Activated CD8-positive, alpha-beta T cell treated with anti-CD3 and anti-CD28 coated beads for 36 hours (primary cell): ENCODE data around the gene NTSR1. TPM values are rescaled to one million over a fixed set of nuclear protein-coding genes. Genes with fewer than 3 reads are reported as not detected.

Experiments used
- ATAC-seq: fragments of 200-7000 bp; cut with Tn5 transposase; one replicate; pipeline ENCODE4 v1.10.0; 2021; ENCODE audit warnings: mild to moderate bottlenecking, moderate library complexity
- CTCF ChIA-PET: fragments of 350-600 bp; sonication (Branson Sonifier 250); formaldehyde crosslinking; loops from one replicate; lab custom pipeline; 2021; ENCODE audit warnings: antibody characterized with exemption; lab: Charles Lee
- POLR2A ChIA-PET: fragments of 350-600 bp; sonication (Branson Sonifier 250); formaldehyde crosslinking; loops from one replicate; lab custom pipeline; 2021; ENCODE audit warnings: antibody characterized with exemption; lab: Charles Lee
- DNase-seq: peaks from one replicate; pipeline ENCODE4 v3.0.0-alpha.2; 2020
- H3K27ac Mint-ChIP-seq: one replicate; pipeline ENCODE4 v1.8.0; 2021; ENCODE audit warnings: mild to moderate bottlenecking, mixed read lengths
- H3K27me3 Mint-ChIP-seq: one replicate; pipeline ENCODE4 v1.8.0; 2021; ENCODE audit warnings: mixed read lengths
- H3K36me3 Mint-ChIP-seq: one replicate; pipeline ENCODE4 v1.8.0; 2021; ENCODE audit warnings: low read depth, mixed read lengths
- H3K4me1 Mint-ChIP-seq: one replicate; pipeline ENCODE4 v1.8.0; 2021; ENCODE audit warnings: low read depth, mixed read lengths
- H3K4me3 Mint-ChIP-seq: one replicate; pipeline ENCODE4 v1.8.0; 2021; ENCODE audit warnings: mild to moderate bottlenecking, moderate library complexity, mixed read lengths
- H3K9me3 Mint-ChIP-seq: one replicate; pipeline ENCODE4 v1.8.0; 2021; ENCODE audit warnings: mixed read lengths
- intact Hi-C: fragments of 100-400 bp; cut with micrococcal nuclease; formaldehyde crosslinking; loops from one replicate; pipeline ENCODE4 v1.10.0; 2022
- total RNA-seq, 2 experiments: library from RNA; stranded (reverse); gene quantifications; one replicate each; pipeline ENCODE4 v1.2.3, GENCODE V29; 2021
- TF ChIP-seq, protein P1 (sequence below): fragments of 200-600 bp; IDR thresholded peaks from one replicate; pipeline ENCODE4 v1.8.0; 2022; ENCODE audit warnings: antibody characterized with exemption, mild to moderate bottlenecking

NTSR1 gene
- total RNA-seq, 2 experiments from 2014 or later = not detected

DNA sequence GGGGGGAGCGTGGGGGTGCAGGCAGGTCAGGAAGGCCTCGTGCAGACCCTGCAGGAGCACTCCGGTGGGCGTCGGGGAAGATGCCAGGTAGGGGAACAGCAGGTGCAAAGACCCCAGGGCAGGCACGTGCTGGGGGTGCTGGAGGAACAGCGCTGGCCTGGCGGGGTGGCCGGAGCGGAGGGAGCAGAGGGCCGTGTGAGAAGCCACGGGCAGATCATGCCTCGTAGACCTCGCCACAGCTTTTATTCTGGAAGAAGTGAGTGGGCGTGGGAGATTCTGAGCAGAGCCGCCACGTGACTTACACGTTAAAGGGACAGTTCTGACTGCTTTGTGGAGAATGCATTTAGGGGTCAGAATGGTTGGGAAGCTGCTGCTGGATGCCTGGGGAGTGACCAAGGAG lies 9.3 kb downstream of the NTSR1 start:
- H3K27ac Mint-ChIP-seq = no peak overlapping the region
- peaks cover 3% of the 10 kb centered on the region for H3K27me3 Mint-ChIP-seq
- peaks cover 28% of the 10 kb centered on the region for H3K4me1 Mint-ChIP-seq
- no peak overlapping the region for H3K4me3 Mint-ChIP-seq
- peaks cover 3% of the 10 kb centered on the region for H3K36me3 Mint-ChIP-seq
- intact Hi-C loops = no loop called here
- POLR2A ChIA-PET = interaction anchor here (1.6 kb wide), 1 partner anchor 23 kb away, joined by 3 read pairs; no protein-coding TSS in a partner anchor
- peaks cover 20% of the 10 kb centered on the region for H3K9me3 Mint-ChIP-seq
- DNase-seq = no peak
- TF ChIP-seq, protein P1, sequence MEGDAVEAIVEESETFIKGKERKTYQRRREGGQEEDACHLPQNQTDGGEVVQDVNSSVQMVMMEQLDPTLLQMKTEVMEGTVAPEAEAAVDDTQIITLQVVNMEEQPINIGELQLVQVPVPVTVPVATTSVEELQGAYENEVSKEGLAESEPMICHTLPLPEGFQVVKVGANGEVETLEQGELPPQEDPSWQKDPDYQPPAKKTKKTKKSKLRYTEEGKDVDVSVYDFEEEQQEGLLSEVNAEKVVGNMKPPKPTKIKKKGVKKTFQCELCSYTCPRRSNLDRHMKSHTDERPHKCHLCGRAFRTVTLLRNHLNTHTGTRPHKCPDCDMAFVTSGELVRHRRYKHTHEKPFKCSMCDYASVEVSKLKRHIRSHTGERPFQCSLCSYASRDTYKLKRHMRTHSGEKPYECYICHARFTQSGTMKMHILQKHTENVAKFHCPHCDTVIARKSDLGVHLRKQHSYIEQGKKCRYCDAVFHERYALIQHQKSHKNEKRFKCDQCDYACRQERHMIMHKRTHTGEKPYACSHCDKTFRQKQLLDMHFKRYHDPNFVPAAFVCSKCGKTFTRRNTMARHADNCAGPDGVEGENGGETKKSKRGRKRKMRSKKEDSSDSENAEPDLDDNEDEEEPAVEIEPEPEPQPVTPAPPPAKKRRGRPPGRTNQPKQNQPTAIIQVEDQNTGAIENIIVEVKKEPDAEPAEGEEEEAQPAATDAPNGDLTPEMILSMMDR = no peak
- CTCF ChIA-PET = interaction anchor here (1.1 to 1.3 kb wide), 2 partner anchors 21 to 74 kb away, joined by 3 to 4 read pairs; no protein-coding TSS in a partner anchor
- ATAC-seq = no peak

GRCh38 chr20:62718546-62718945 lies 9.9 kb downstream of the NTSR1 start:
- ATAC-seq = no peak
- intact Hi-C loops = no loop called here
- Mint-ChIP-seq H3K4me1 (peaks cover 28% of the 10 kb centered on the region), H3K27ac (no peak overlapping the region), H3K9me3 (peaks cover 20% of the 10 kb centered on the region), H3K36me3 (peaks cover 3% of the 10 kb centered on the region), H3K4me3 (no peak overlapping the region), H3K27me3 (peaks cover 5% of the 10 kb centered on the region)
- CTCF ChIA-PET = interaction anchor here (1.1 to 1.3 kb wide), 2 partner anchors 21 to 73 kb away, joined by 3 to 4 read pairs; no protein-coding TSS in a partner anchor
- POLR2A ChIA-PET = interaction anchor here (1.6 kb wide), 1 partner anchor 22 kb away, joined by 3 read pairs; no protein-coding TSS in a partner anchor
- TF ChIP-seq, protein P1 = no peak
- DNase-seq = no peak

DNA sequence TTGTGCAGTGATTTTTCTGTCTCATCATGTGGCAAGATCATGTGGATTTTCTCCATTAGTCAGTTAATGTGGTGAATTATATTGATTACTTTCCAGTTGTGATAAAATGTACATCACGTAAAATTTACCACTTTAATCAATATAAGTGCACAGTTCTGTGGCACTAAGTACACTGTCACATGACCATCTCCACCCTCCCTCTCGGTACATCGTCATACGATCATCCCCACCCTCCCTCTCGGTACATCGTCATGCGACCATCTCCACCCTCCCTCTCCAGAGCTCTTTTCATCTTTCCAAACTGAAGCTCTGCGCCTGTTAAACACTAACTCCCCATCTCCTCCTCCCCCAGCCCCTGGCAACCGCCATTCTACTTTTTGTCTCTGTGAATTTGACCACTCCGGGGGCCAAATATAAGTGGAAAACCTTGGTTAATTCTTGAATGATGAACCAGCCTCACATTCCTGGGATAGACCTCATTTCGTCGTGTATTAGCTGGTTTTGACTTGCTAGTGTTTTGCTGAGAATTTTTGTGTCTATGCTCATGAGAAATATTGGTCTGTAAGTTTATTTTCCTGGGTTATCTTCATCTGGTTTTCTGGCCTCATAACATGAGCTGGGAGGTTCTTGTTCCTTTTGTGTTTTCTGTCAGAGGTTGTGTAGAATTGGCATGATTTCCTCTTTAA lies 10.8 kb downstream of the NTSR1 start:
- no peak for DNase-seq
- ChIA-PET CTCF (interaction anchor here (1.3 kb wide), 2 partner anchors 72 to 73 kb away, joined by 4 to 5 read pairs; no protein-coding TSS in a partner anchor), POLR2A (interaction anchor here (1.6 kb wide), 1 partner anchor 21 kb away, joined by 3 read pairs; no protein-coding TSS in a partner anchor)
- H3K4me3 Mint-ChIP-seq = no peak overlapping the region
- TF ChIP-seq, protein P1 = no peak
- H3K4me1 Mint-ChIP-seq = peaks cover 28% of the 10 kb centered on the region
- H3K36me3 Mint-ChIP-seq = peaks cover 3% of the 10 kb centered on the region
- intact Hi-C loops = no loop called here
- no peak overlapping the region for H3K27ac Mint-ChIP-seq
- no peak for ATAC-seq
- peaks cover 3% of the 10 kb centered on the region for H3K27me3 Mint-ChIP-seq
- peaks cover 20% of the 10 kb centered on the region for H3K9me3 Mint-ChIP-seq

- Mint-ChIP-seq H3K36me3 (peaks cover 3% of the 10 kb centered on the region), H3K4me1 (peaks cover 15% of the 10 kb centered on the region), H3K27me3 (peaks cover 5% of the 10 kb centered on the region), H3K9me3 (peaks cover 20% of the 10 kb centered on the region), H3K27ac (no peak overlapping the region), H3K4me3 (no peak overlapping the region)
- DNase-seq = no peak
- ATAC-seq = peak; percentile 88
- TF ChIP-seq, protein P1 = no peak
- ChIA-PET POLR2A (interaction anchor here (0.5 to 1.6 kb wide), 4 partner anchors 8 to 923 kb away, joined by 3 to 5 read pairs (median 3); no protein-coding TSS in a partner anchor), CTCF (no interaction called here)
- intact Hi-C loops = no loop called here
These were observed 13.1 kb downstream of the NTSR1 start for GRCh38 chr20:62721511-62722370.
